Subcutaneous abdominal adipose tissue (tissue), 5 donors: ENCODE data around the gene GTF2IRD1.

Source experiments
- H3K27ac ChIP-seq: one replicate; pipeline ENCODE4 v1.7.0; 2013; ENCODE audit warnings: low read depth, mild to moderate bottlenecking, inconsistent platforms, low read length, moderate library complexity
- H3K27me3 ChIP-seq, 5 donors: one replicate each; pipeline ENCODE4 v1.7.0; 2013; ENCODE audit warnings: low read length in 5 of 5, inconsistent platforms in 1 of 5; ENCODE audit not compliant: control insufficient read depth in 5 of 5, insufficient read depth in 4 of 5
- H3K36me3 ChIP-seq, 5 donors: one replicate each; pipeline ENCODE4 v1.7.0; 2013; ENCODE audit warnings: low read length in 5 of 5; ENCODE audit not compliant: control insufficient read depth in 5 of 5, insufficient read depth in 5 of 5
- H3K4me1 ChIP-seq, 5 donors: one replicate each; pipeline ENCODE4 v1.7.0; 2013; ENCODE audit warnings: low read length in 5 of 5, mild to moderate bottlenecking in 3 of 5, moderate library complexity in 1 of 5; ENCODE audit not compliant: control insufficient read depth in 5 of 5, insufficient read depth in 5 of 5
- H3K4me3 ChIP-seq, 5 donors: one replicate each; pipeline ENCODE4 v1.7.0; 2013; ENCODE audit warnings: low read length in 5 of 5, low read depth in 1 of 5
- H3K9ac ChIP-seq, 5 donors: one replicate each; pipeline ENCODE4 v1.7.0; 2013; ENCODE audit warnings: low read length in 5 of 5, mild to moderate bottlenecking in 4 of 5, moderate library complexity in 3 of 5
- H3K9me3 ChIP-seq, 5 donors: one replicate each; pipeline ENCODE4 v1.7.0; 2013; ENCODE audit warnings: low read length in 5 of 5; ENCODE audit not compliant: control insufficient read depth in 5 of 5
- donor health status: healthy.
- donor health status: healthy.
- donor health status: healthy.
- donor health status: healthy.
- donor health status: healthy.

Gene GTF2IRD1

GRCh38 chr7:74466196-74466813 is 12.6 kb downstream of the GTF2IRD1 start:
- Histone ChIP-seq H3K4me3 (no peak overlapping the region), H3K36me3 (no peaks in the 10 kb centered on the region), H3K27ac (no peak overlapping the region), H3K27me3 (no peaks in the 10 kb centered on the region), H3K9ac (no peak overlapping the region), H3K9me3 (no peaks in the 10 kb centered on the region), H3K4me1 (peaks cover 0 to 5% (median 0%) of the 10 kb centered on the region in 5 donors)

DNA sequence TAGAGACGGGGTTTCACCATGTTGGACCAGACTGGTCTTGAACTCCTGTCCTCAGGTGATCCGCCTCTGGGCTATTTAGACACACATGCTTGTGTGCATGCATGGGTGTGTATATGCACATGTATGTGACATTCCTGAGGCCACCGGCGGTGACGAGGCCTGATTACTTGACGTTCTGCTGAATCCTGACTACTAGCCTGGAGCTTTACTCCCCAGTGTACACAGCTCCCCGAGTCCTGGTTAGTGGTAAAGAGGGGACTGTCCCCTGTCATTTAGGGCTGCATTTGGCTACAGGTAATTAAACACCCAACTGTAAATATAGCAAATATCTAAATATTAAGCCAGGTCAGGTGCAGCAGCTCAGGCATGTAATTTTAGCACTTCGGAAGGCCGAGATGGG is 14.2 kb downstream of the GTF2IRD1 start:
- Histone ChIP-seq H3K27me3 (no peaks in the 10 kb centered on the region), H3K4me3 (no peak overlapping the region), H3K9me3 (no peaks in the 10 kb centered on the region), H3K9ac (no peak overlapping the region), H3K27ac (no peak overlapping the region), H3K36me3 (no peaks in the 10 kb centered on the region), H3K4me1 (peaks cover 0 to 5% (median 0%) of the 10 kb centered on the region in 5 donors)

DNA sequence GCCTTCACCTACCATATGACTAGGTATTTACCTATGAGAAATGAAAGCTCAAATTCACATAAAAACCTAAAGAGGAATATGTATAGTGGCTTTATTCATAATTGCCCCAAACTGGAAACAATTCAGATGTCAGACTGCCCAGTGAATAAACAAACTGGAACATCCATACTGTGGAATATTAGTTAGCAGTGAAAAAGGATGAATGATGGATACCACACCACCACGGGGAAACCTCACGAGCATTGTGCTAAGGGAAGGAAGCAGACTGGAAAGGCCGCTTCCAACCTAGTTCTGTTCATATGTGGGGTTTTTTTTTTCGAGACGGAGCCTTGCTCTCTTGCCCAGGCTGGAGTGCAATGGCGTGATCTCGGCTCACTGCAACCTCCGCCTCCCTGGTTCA is 16.8 kb downstream of the GTF2IRD1 start:
- no peaks in the 10 kb centered on the region for H3K9me3 ChIP-seq
- no peak overlapping the region for H3K27ac ChIP-seq
- no peak overlapping the region for H3K9ac ChIP-seq
- no peak overlapping the region for H3K4me3 ChIP-seq
- no peaks in the 10 kb centered on the region for H3K36me3 ChIP-seq
- no peaks in the 10 kb centered on the region for H3K27me3 ChIP-seq
- H3K4me1 ChIP-seq: peaks cover 0 to 8% (median 0%) of the 10 kb centered on the region in 5 donors

- no peaks in the 10 kb centered on the region for H3K9me3 ChIP-seq
- no peak overlapping the region for H3K4me3 ChIP-seq
- H3K9ac ChIP-seq: no peak overlapping the region
- no peaks in the 10 kb centered on the region for H3K36me3 ChIP-seq
- H3K27ac ChIP-seq: no peak overlapping the region
- no peaks in the 10 kb centered on the region for H3K27me3 ChIP-seq
- peaks cover 3 to 17% (median 8%) of the 10 kb centered on the region in 5 donors for H3K4me1 ChIP-seq
Observed at GRCh38 chr7:74473116-74473515, 19.4 kb downstream of the GTF2IRD1 start.

DNA sequence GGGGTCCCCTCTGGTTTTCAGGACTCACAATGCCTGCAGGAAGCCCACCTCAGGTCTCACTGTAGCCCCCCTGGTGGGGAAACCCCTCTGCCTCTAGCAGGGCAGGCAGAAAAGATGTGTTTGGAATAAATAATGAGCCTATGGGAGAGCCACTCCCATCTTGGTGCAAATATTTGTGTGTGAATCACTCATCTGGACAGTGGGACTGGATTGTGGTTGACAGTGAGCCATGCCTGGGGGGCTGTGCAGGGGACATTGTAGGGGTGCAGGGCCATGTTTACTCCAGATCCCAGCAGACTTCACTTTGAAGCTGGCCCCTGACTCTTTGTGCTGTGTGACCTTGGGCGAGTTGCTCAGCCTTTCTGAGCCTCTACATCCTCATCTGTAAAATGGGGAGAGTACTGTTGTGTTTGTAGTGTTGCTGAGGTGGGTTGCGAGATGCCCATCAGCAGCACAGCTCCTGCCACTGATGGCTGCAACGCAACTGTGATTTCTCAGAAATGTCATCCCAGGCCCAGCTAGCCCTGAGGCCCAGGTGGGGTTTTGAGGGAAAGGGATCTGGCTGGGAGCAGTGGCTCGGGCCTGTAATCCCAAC is 20.7 kb downstream of the GTF2IRD1 start:
- Histone ChIP-seq H3K27me3 (no peaks in the 10 kb centered on the region), H3K27ac (no peak overlapping the region), H3K36me3 (no peaks in the 10 kb centered on the region), H3K4me1 (peaks cover 4 to 29% (median 20%) of the 10 kb centered on the region in 5 donors), H3K4me3 (no peak overlapping the region), H3K9ac (peak overlapping the region in 1 of 5 donors; percentile 2), H3K9me3 (no peaks in the 10 kb centered on the region)

- Histone ChIP-seq H3K27me3 (no peaks in the 10 kb centered on the region), H3K27ac (no peak overlapping the region), H3K9me3 (no peaks in the 10 kb centered on the region), H3K9ac (peak overlapping the region in 1 of 5 donors; percentile 43), H3K4me3 (no peak overlapping the region), H3K36me3 (no peaks in the 10 kb centered on the region), H3K4me1 (peaks cover 7 to 39% (median 30%) of the 10 kb centered on the region in 5 donors)
Observed at GRCh38 chr7:74475243-74475986, 21.7 kb downstream of the GTF2IRD1 start.

DNA sequence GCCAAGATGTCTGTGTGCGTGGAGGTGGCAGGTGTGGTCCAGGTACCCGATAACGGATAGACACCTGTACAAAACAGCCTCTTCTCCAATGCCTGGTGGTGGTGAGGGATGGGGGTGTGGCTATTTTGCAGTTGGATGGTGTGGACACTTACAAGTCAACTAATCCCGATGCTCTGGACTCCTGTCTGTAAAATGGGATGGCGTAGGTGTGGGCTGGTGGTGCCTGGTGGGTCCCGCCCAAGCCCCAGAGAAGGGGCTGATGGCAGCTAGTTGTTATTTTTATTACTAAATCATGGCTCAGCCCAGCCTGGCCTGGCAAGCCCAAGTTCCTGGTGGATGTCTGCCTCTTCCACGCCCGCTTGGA is 22.3 kb downstream of the GTF2IRD1 start:
- peaks cover 7 to 45% (median 36%) of the 10 kb centered on the region in 5 donors for H3K4me1 ChIP-seq
- H3K36me3 ChIP-seq: no peaks in the 10 kb centered on the region
- peak overlapping the region in 1 of 5 donors; percentile 43 for H3K9ac ChIP-seq
- H3K4me3 ChIP-seq: no peak overlapping the region
- no peak overlapping the region for H3K27ac ChIP-seq
- no peaks in the 10 kb centered on the region for H3K27me3 ChIP-seq
- H3K9me3 ChIP-seq: no peaks in the 10 kb centered on the region

GRCh38 chr7:74476626-74477025 is 22.9 kb downstream of the GTF2IRD1 start:
- peaks cover 9 to 51% (median 42%) of the 10 kb centered on the region in 5 donors for H3K4me1 ChIP-seq
- no peaks in the 10 kb centered on the region for H3K9me3 ChIP-seq
- H3K4me3 ChIP-seq: no peak overlapping the region
- no peak overlapping the region for H3K9ac ChIP-seq
- no peaks in the 10 kb centered on the region for H3K27me3 ChIP-seq
- H3K27ac ChIP-seq: no peak overlapping the region
- H3K36me3 ChIP-seq: no peaks in the 10 kb centered on the region

DNA sequence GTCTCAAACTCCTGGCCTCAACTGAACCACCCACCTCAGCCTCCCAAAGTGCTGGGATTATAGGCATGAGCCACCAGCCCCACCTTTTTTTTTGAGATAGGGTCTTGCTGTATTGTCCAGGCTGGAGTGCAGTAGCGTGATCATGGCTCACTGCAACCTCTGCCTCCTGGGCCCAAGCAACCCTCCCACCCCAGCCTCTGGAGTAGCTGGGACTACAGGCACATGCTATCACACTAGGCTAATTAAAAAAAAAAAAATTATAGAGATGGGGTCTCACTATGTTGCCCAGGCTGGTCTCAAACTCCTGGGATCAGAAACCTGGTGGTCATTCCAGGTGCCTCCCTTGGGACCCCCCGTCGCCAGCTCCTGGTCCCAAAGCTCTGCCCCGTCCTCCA is 25.0 kb downstream of the GTF2IRD1 start:
- no peaks in the 10 kb centered on the region for H3K27me3 ChIP-seq
- H3K4me1 ChIP-seq: peaks cover 9 to 65% (median 59%) of the 10 kb centered on the region in 5 donors
- H3K4me3 ChIP-seq: no peak overlapping the region
- no peaks in the 10 kb centered on the region for H3K9me3 ChIP-seq
- no peak overlapping the region for H3K27ac ChIP-seq
- no peak overlapping the region for H3K9ac ChIP-seq
- no peaks in the 10 kb centered on the region for H3K36me3 ChIP-seq

DNA sequence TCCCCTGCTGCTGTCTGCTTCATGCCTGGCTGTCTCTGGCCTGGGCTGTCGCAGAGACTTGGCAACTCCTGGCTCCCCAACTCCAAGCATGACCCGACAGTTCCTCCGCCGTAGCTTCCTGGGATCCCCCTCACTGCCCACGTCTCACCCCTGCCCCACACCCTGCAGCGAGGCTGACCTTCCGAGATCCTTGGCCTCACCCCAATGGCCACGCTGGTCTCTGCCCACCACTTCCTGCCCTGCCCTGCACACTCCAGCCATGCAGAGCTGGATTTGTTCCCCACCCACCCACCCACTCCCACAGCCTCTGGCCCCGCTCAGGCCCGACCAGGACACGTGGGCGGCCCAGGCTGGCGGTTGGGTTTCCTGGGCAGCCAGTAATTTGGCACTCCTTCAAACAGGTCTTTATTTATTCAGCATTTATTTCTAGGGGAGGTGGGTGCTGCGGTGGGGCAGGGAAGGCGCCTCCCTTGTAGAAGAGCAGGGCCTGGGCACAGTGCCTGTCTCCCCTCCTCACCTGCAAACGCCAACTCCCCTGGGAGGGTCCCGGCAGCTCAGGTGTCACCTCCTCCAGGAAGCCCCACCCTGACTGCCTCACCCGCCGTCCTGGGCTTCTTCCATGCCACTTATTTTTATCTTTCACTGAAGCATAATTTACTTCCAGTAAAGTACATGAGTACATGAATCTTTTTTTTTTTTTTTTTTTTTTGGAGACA is 25.5 kb downstream of the GTF2IRD1 start:
- no peak overlapping the region for H3K27ac ChIP-seq
- no peaks in the 10 kb centered on the region for H3K27me3 ChIP-seq
- H3K9me3 ChIP-seq: no peaks in the 10 kb centered on the region
- no peak overlapping the region for H3K4me3 ChIP-seq
- peaks cover 9 to 71% (median 64%) of the 10 kb centered on the region in 5 donors for H3K4me1 ChIP-seq
- no peaks in the 10 kb centered on the region for H3K36me3 ChIP-seq
- no peak overlapping the region for H3K9ac ChIP-seq
